SK-N-SH treated with all-trans-retinoic acid at 6 μM for 48 hours (cell line): ENCODE measurements around the gene TXLNG.
A peak's percentile ranks its signal among the peaks of the same experiment; 100 is the strongest.

Experiments
- ATAC-seq: fragments of 200-7000 bp; cut with Tn5 transposase; 3 replicates; pipeline ENCODE4 v1.9.1; 2020; ENCODE audit warnings: mild to moderate bottlenecking, moderate library complexity
- BACH2 ChIP-seq: fragments of 250-450 bp; sonication (Bioruptor Pico); IDR thresholded peaks from 2 replicates; pipeline ENCODE4 v1.9.0; 2021; ENCODE audit warnings: mild to moderate bottlenecking, borderline replicate concordance
- ESRRG ChIP-seq: fragments of 250-450 bp; sonication (Bioruptor Pico); IDR thresholded peaks from 2 replicates; pipeline ENCODE4 v1.6.1; 2021; ENCODE audit warnings: mild to moderate bottlenecking
- GLIS3 ChIP-seq: fragments of 250-450 bp; sonication (Bioruptor Pico); IDR thresholded peaks from 2 replicates; pipeline ENCODE4 v1.5.0; 2020; ENCODE audit warnings: mild to moderate bottlenecking, moderate library complexity
- PATZ1 ChIP-seq: fragments of 250-450 bp; sonication (Bioruptor Pico); IDR thresholded peaks from 2 replicates; pipeline ENCODE4 v1.8.0; 2020; ENCODE audit warnings: mild to moderate bottlenecking, moderate library complexity, borderline replicate concordance
- POU6F1 ChIP-seq: fragments of 250-450 bp; sonication (Bioruptor Pico); IDR thresholded peaks from 2 replicates; pipeline ENCODE4 v1.8.0; 2021; ENCODE audit warnings: low read depth, mild to moderate bottlenecking, moderate library complexity, borderline replicate concordance
- PPARA ChIP-seq: fragments of 250-450 bp; sonication (Bioruptor Pico); IDR thresholded peaks from 2 replicates; pipeline ENCODE4 v1.5.0; 2020; ENCODE audit warnings: mild to moderate bottlenecking, borderline replicate concordance
- RARB ChIP-seq: fragments of 250-450 bp; sonication (Bioruptor Pico); IDR thresholded peaks from 2 replicates; pipeline ENCODE4 v1.8.0; 2021; ENCODE audit warnings: mild to moderate bottlenecking, moderate library complexity
- SNAI2 ChIP-seq: fragments of 250-450 bp; sonication (Bioruptor Pico); IDR thresholded peaks from 2 replicates; pipeline ENCODE4 v1.5.0; 2020; ENCODE audit warnings: mild to moderate bottlenecking, moderate library complexity
- TCF4 ChIP-seq: fragments of 250-450 bp; sonication (Bioruptor Pico); IDR thresholded peaks from 2 replicates; pipeline ENCODE4 v1.8.0; 2021; ENCODE audit warnings: mild to moderate bottlenecking, moderate library complexity, borderline replicate concordance
- TOX ChIP-seq: fragments of 250-450 bp; sonication (Bioruptor Pico); IDR thresholded peaks from 2 replicates; pipeline ENCODE4 v1.8.0; 2021; ENCODE audit warnings: mild to moderate bottlenecking, moderate library complexity, borderline replicate concordance
- ZC3H10 ChIP-seq: fragments of 250-450 bp; sonication (Bioruptor Pico); IDR thresholded peaks from 2 replicates; pipeline ENCODE4 v1.5.1; 2021; ENCODE audit warnings: mild to moderate bottlenecking, moderate library complexity
- ZFP3 ChIP-seq: fragments of 250-450 bp; sonication (Bioruptor Pico); IDR thresholded peaks from 2 replicates; pipeline ENCODE4 v1.5.0; 2020; ENCODE audit warnings: mild to moderate bottlenecking, moderate library complexity
- ZFP30 ChIP-seq: fragments of 450-650 bp; formaldehyde crosslinking; IDR thresholded peaks from 2 replicates; pipeline ENCODE4 v1.5.0; 2022; ENCODE audit warnings: mild to moderate bottlenecking, moderate library complexity
- ZNF565 ChIP-seq: fragments of 450-650 bp; formaldehyde crosslinking; conservative IDR thresholded peaks from 2 replicates; pipeline ENCODE4 v1.5.0; 2020; ENCODE audit warnings: low read depth, mild to moderate bottlenecking, moderate library complexity
- ZNF70 ChIP-seq: fragments of 450-650 bp; formaldehyde crosslinking; IDR thresholded peaks from 2 replicates; pipeline ENCODE4 v1.5.0; 2020; ENCODE audit warnings: mild to moderate bottlenecking, moderate library complexity
- ZNF8 ChIP-seq: fragments of 450-650 bp; formaldehyde crosslinking; IDR thresholded peaks from 2 replicates; pipeline ENCODE4 v1.5.0; 2020; ENCODE audit warnings: mild to moderate bottlenecking, moderate library complexity
- TF ChIP-seq, protein P1 (sequence below): fragments of 250-450 bp; sonication (Bioruptor Pico); IDR thresholded peaks from 2 replicates; pipeline ENCODE4 v1.5.0; 2020; ENCODE audit warnings: mild to moderate bottlenecking, moderate library complexity
- TF ChIP-seq, protein P2 (sequence below): fragments of 250-450 bp; sonication (Bioruptor Pico); IDR thresholded peaks from 2 replicates; pipeline ENCODE4 v1.5.1; 2020; ENCODE audit warnings: low read depth, mild to moderate bottlenecking, moderate library complexity

Gene TXLNG

DNA sequence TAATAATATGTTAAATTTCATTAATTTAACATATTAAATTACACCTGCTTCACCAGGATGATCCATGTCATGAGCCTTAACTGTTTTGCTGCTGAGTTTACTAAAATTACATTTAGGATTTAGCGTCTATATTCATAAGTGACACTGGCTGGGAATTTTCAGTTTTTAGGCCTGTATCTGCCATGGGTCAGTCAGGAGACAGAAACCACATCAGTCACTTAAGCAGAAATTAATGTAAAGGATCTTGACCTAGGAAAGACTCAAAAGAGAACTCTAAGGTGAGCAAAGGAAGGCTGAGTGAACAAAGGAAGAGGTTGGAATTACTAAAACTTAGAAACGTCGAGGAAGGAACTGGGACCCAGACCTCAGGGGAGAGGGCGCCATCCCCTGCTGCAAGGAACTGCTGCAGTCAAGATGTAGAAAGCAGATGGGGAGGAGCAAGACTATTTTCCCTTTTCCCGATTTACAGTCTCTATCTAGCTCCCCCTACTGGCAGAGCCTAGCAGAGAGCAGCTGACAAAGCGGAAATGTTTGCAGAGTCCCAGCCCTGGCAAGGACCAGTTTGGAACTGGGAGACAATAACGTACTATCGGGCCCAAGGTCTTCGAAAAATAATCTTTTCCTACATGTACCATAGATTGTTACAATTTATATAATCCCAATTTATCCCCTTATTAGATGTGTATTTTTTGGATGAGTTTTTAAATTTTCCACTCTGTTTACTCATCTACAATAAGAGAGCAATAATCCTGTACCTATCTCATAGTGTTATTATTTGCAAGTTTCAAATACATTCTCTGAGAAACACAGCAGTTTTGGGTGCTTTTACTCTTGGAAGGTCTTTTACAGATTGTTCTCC is 106.5 kb downstream of the TXLNG start:
- TF ChIP-seq PATZ1 (CRISPR knock-in tag) (no peak), ZC3H10 (CRISPR knock-in tag) (no peak), GLIS3 (no peak), TCF4 (CRISPR knock-in tag) (no peak), ESRRG (CRISPR knock-in tag) (no peak), BACH2 (CRISPR knock-in tag) (no peak), ZFP30 (CRISPR knock-in tag) (no peak), SNAI2 (no peak), TOX (CRISPR knock-in tag) (no peak), ZNF70 (CRISPR knock-in tag) (no peak), ZFP3 (no peak), PPARA (CRISPR knock-in tag) (no peak), RARB (CRISPR knock-in tag) (no peak), POU6F1 (CRISPR knock-in tag) (no peak), ZNF8 (CRISPR knock-in tag) (no peak), ZNF565 (CRISPR knock-in tag) (no peak)
- TF ChIP-seq, protein P1, sequence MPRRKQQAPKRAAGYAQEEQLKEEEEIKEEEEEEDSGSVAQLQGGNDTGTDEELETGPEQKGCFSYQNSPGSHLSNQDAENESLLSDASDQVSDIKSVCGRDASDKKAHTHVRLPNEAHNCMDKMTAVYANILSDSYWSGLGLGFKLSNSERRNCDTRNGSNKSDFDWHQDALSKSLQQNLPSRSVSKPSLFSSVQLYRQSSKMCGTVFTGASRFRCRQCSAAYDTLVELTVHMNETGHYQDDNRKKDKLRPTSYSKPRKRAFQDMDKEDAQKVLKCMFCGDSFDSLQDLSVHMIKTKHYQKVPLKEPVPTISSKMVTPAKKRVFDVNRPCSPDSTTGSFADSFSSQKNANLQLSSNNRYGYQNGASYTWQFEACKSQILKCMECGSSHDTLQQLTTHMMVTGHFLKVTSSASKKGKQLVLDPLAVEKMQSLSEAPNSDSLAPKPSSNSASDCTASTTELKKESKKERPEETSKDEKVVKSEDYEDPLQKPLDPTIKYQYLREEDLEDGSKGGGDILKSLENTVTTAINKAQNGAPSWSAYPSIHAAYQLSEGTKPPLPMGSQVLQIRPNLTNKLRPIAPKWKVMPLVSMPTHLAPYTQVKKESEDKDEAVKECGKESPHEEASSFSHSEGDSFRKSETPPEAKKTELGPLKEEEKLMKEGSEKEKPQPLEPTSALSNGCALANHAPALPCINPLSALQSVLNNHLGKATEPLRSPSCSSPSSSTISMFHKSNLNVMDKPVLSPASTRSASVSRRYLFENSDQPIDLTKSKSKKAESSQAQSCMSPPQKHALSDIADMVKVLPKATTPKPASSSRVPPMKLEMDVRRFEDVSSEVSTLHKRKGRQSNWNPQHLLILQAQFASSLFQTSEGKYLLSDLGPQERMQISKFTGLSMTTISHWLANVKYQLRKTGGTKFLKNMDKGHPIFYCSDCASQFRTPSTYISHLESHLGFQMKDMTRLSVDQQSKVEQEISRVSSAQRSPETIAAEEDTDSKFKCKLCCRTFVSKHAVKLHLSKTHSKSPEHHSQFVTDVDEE, result no peak
- TF ChIP-seq, protein P2, sequence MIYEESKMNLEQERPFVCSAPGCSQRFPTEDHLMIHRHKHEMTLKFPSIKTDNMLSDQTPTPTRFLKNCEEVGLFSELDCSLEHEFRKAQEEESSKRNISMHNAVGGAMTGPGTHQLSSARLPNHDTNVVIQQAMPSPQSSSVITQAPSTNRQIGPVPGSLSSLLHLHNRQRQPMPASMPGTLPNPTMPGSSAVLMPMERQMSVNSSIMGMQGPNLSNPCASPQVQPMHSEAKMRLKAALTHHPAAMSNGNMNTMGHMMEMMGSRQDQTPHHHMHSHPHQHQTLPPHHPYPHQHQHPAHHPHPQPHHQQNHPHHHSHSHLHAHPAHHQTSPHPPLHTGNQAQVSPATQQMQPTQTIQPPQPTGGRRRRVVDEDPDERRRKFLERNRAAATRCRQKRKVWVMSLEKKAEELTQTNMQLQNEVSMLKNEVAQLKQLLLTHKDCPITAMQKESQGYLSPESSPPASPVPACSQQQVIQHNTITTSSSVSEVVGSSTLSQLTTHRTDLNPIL, result no peak
- ATAC-seq, result peak; percentile 98
